IMR-90 (cell line): ENCODE measurements around the gene IDH3A. TPM values are rescaled to one million over a fixed set of nuclear protein-coding genes. Genes with fewer than 3 reads are reported as not detected.

Experiments used
- ATAC-seq: fragments of 200-7000 bp; cut with Tn5 transposase; 2 replicates; pipeline ENCODE4 v1.9.1; 2020; ENCODE audit warnings: low read depth, mild to moderate bottlenecking, moderate library complexity
- BruUV-seq: library from RNA; stranded (reverse); fragments of 400-500 nt; replicated peaks from 2 replicates; lab custom pipeline; 2021; lab: Mats Ljungman, UMichigan
- CTCF ChIA-PET: fragments of 300-600 bp; formaldehyde crosslinking; extraction: SDS; loops from one replicate; lab custom pipeline; 2021; ENCODE audit warnings: antibody characterized with exemption; lab: Yijun Ruan, JAX
- POLR2A ChIA-PET: fragments of 300-600 bp; sonication (Branson Sonifier 250); formaldehyde crosslinking; loops from one replicate; lab custom pipeline; 2022; ENCODE audit warnings: antibody characterized with exemption; ENCODE audit not compliant: unreplicated experiment; lab: Charles Lee
- DNase-seq: peaks from one replicate; pipeline ENCODE4 v3.0.0; 2013
- H2AFZ ChIP-seq: replicated peaks from 2 replicates; pipeline ENCODE3; 2013; ENCODE audit warnings: low read length, mild to moderate bottlenecking; ENCODE audit not compliant: poor library complexity
- H2AK5ac ChIP-seq: 2 replicates; pipeline ENCODE4 v1.6.1; 2013; ENCODE audit warnings: low read depth, low read length, inconsistent platforms
- H2AK9ac ChIP-seq: replicated peaks from 2 replicates; pipeline ENCODE3; 2013; ENCODE audit warnings: mild to moderate bottlenecking, low read depth, low read length, moderate library complexity; ENCODE audit not compliant: poor library complexity
- H2BK120ac ChIP-seq: 2 replicates; pipeline ENCODE4 v1.6.1; 2013; ENCODE audit warnings: low read depth, low read length, inconsistent platforms
- H2BK15ac ChIP-seq: 3 replicates; pipeline ENCODE4 v1.6.1; 2013; ENCODE audit warnings: low read depth, low read length, inconsistent platforms
- H2BK20ac ChIP-seq: 2 replicates; pipeline ENCODE4 v1.6.1; 2013; ENCODE audit warnings: low read depth, mild to moderate bottlenecking, inconsistent platforms, low read length, moderate library complexity
- H2BK5ac ChIP-seq: 2 replicates; pipeline ENCODE4 v1.6.1; 2013; ENCODE audit warnings: mild to moderate bottlenecking, low read depth, low read length, inconsistent platforms; ENCODE audit not compliant: poor library complexity, severe bottlenecking
- H3K14ac ChIP-seq: replicated peaks from 2 replicates; pipeline ENCODE4 v1.6.1; 2013; ENCODE audit warnings: low read depth, low read length, inconsistent platforms
- H3K18ac ChIP-seq: 2 replicates; pipeline ENCODE4 v1.6.1; 2013; ENCODE audit warnings: low read depth, low read length, control low read depth
- H3K23ac ChIP-seq: 2 replicates; pipeline ENCODE4 v1.6.1; 2013; ENCODE audit warnings: low read depth, low read length, inconsistent platforms
- H3K27ac ChIP-seq: 2 replicates; pipeline ENCODE4 v1.5.1; 2013; ENCODE audit warnings: mild to moderate bottlenecking, control low read depth, low read length; ENCODE audit not compliant: insufficient read depth
- H3K27me3 ChIP-seq: 2 replicates; pipeline ENCODE4 v1.6.1; 2013; ENCODE audit warnings: low read length; ENCODE audit not compliant: control insufficient read depth, insufficient read depth
- H3K36me3 ChIP-seq: 2 replicates; pipeline ENCODE4 v1.6.1; 2013; ENCODE audit warnings: low read length, mixed read lengths; ENCODE audit not compliant: control insufficient read depth, insufficient read depth
- H3K4ac ChIP-seq: 2 replicates; pipeline ENCODE4 v1.6.1; 2013; ENCODE audit warnings: low read depth, low read length, inconsistent platforms
- H3K4me1 ChIP-seq: 2 replicates; pipeline ENCODE4 v1.6.1; 2013; ENCODE audit warnings: low read length, mixed read lengths; ENCODE audit not compliant: control insufficient read depth, insufficient read depth
- H3K4me2 ChIP-seq: 2 replicates; pipeline ENCODE4 v1.6.1; 2013; ENCODE audit warnings: low read depth, mild to moderate bottlenecking, control low read depth, low read length, moderate library complexity
- H3K4me3 ChIP-seq: 2 replicates; pipeline ENCODE4 v1.5.1; 2013; ENCODE audit warnings: low read depth, mild to moderate bottlenecking, control low read depth, low read length, moderate library complexity; ENCODE audit not compliant: insufficient read depth
- H3K56ac ChIP-seq: 2 replicates; pipeline ENCODE4 v1.6.1; 2013; ENCODE audit warnings: low read length, inconsistent platforms; ENCODE audit not compliant: insufficient read depth; ENCODE audit errors: extremely low read depth
- H3K79me1 ChIP-seq, 2 experiments: 2 replicates each; pipeline ENCODE4 v1.6.1; 2013; ENCODE audit warnings: low read length in 2 of 2, inconsistent platforms in 1 of 2, low read depth in 1 of 2
- H3K9ac ChIP-seq: 2 replicates; pipeline ENCODE4 v1.6.1; 2013; ENCODE audit warnings: low read depth, low read length, control low read depth
- H3K9me1 ChIP-seq: 2 replicates; pipeline ENCODE4 v1.6.1; 2013; ENCODE audit warnings: low read length, inconsistent platforms; ENCODE audit not compliant: insufficient read depth
- H3K9me3 ChIP-seq: 2 replicates; pipeline ENCODE4 v1.6.1; 2013; ENCODE audit warnings: low read length; ENCODE audit not compliant: control insufficient read depth, insufficient read depth
- H4K20me1 ChIP-seq: 2 replicates; pipeline ENCODE4 v1.6.1; 2013; ENCODE audit warnings: low read length, inconsistent platforms; ENCODE audit not compliant: insufficient read depth
- H4K5ac ChIP-seq: 2 replicates; pipeline ENCODE4 v1.6.1; 2013; ENCODE audit warnings: mild to moderate bottlenecking, low read depth, low read length, control low read depth
- H4K8ac ChIP-seq, 2 experiments: 2 replicates each; pipeline ENCODE4 v1.6.1; 2013; ENCODE audit warnings: low read depth in 2 of 2, low read length in 2 of 2, control low read depth in 1 of 2, inconsistent platforms in 1 of 2
- H4K91ac ChIP-seq: 2 replicates; pipeline ENCODE4 v1.6.1; 2013; ENCODE audit warnings: low read depth, low read length, inconsistent platforms; ENCODE audit not compliant: insufficient read depth
- BHLHE40 ChIP-seq: fragments of 150-350 bp; IDR thresholded peaks from 2 replicates; pipeline ENCODE4 v1.6.1; 2016; ENCODE audit warnings: mild to moderate bottlenecking, low read depth, low read length
- CEBPB ChIP-seq: IDR thresholded peaks from 2 replicates; pipeline ENCODE4 v1.6.1; 2012; ENCODE audit warnings: low read depth, low read length, improper control_type of control experiment
- CHD1 ChIP-seq: IDR thresholded peaks from 2 replicates; pipeline ENCODE4 v1.6.1; 2012; ENCODE audit warnings: low read depth, low read length, improper control_type of control experiment
- CTCF ChIP-seq: conservative IDR thresholded peaks from 2 replicates; pipeline ENCODE4 v1.5.1; 2012; ENCODE audit warnings: mild to moderate bottlenecking, low read depth, low read length, improper control_type of control experiment
- ELK1 ChIP-seq: fragments of 150-350 bp; IDR thresholded peaks from 2 replicates; pipeline ENCODE4 v1.6.1; 2016; ENCODE audit warnings: low read depth, mild to moderate bottlenecking, low read length, moderate library complexity, borderline replicate concordance
- FOS ChIP-seq: fragments of 150-350 bp; IDR thresholded peaks from 2 replicates; pipeline ENCODE4 v1.6.1; 2016; ENCODE audit warnings: low read depth, low read length
- MAFK ChIP-seq: IDR thresholded peaks from 2 replicates; pipeline ENCODE4 v1.6.1; 2012; ENCODE audit warnings: low read depth, low read length, improper control_type of control experiment
- MAZ ChIP-seq: IDR thresholded peaks from 2 replicates; pipeline ENCODE4 v1.6.1; 2012; ENCODE audit warnings: low read depth, mild to moderate bottlenecking, low read length, improper control_type of control experiment, moderate library complexity, borderline replicate concordance
- MXI1 ChIP-seq: IDR thresholded peaks from 2 replicates; pipeline ENCODE4 v1.6.1; 2012; ENCODE audit warnings: low read depth, mild to moderate bottlenecking, low read length, moderate library complexity, borderline replicate concordance
- NFE2L2 ChIP-seq: fragments of 150-350 bp; IDR thresholded peaks from 2 replicates; pipeline ENCODE4 v1.6.1; 2016; ENCODE audit warnings: low read depth, mild to moderate bottlenecking, low read length
- POLR2A ChIP-seq: IDR thresholded peaks from 2 replicates; pipeline ENCODE4 v1.6.1; 2012; ENCODE audit warnings: mild to moderate bottlenecking, low read depth, low read length
- RAD21 ChIP-seq: IDR thresholded peaks from 2 replicates; pipeline ENCODE4 v1.6.1; 2012; ENCODE audit warnings: low read length, improper control_type of control experiment
- RFX5 ChIP-seq: IDR thresholded peaks from 2 replicates; pipeline ENCODE4 v1.8.0; 2012; ENCODE audit warnings: low read depth, mild to moderate bottlenecking, low read length, moderate library complexity
- SMC3 ChIP-seq: fragments of 150-350 bp; IDR thresholded peaks from 2 replicates; pipeline ENCODE4 v1.6.1; 2016; ENCODE audit warnings: low read depth, mild to moderate bottlenecking, antibody characterized with exemption, low read length, moderate library complexity
- USF2 ChIP-seq: fragments of 150-350 bp; IDR thresholded peaks from 2 replicates; pipeline ENCODE4 v1.6.1; 2017; ENCODE audit warnings: mild to moderate bottlenecking, antibody characterized with exemption, low read length, low read depth
- WGBS, 2 experiments: methylation state at CpG; one replicate each; pipeline versions ENCODE4 v1.1.5 to v1.1.7; 2013; ENCODE audit warnings: missing lambda C conversion rate in 2 of 2; ENCODE audit not compliant: insufficient read length in 1 of 2; ENCODE audit errors: extremely low coverage in 2 of 2; 5-methylcytosine and 5-hydroxymethylcytosine counted together
- dilution Hi-C: fragments of 300-500 bp; cut with HindIII; formaldehyde crosslinking; loops from one replicate; pipeline ENCODE4 v1.14.3; 2018; ENCODE audit warnings: low sequenced_read_pairs; ENCODE audit not compliant: unreplicated experiment
- in situ Hi-C: fragments of 300-500 bp; cut with MboI; formaldehyde crosslinking; loops from 3 replicates; pipeline ENCODE4 v1.14.3; 2019; ENCODE audit warnings: low sequenced_read_pairs, inconsistent platforms, mixed read lengths
- intact Hi-C: fragments of 100-400 bp; cut with micrococcal nuclease; formaldehyde crosslinking; loops from 2 replicates; pipeline ENCODE4 v1.10.0; 2022
- polyA plus RNA-seq, 3 experiments: library from polyadenylated mRNA; depleted of rRNA; stranded (reverse); fragments of >200 nt; gene quantifications; 2 replicates each; pipeline ENCODE4 v1.2.3, GENCODE V29; 2012; ENCODE audit warnings: low replicate concordance in 1 of 3
- total RNA-seq: library from RNA; depleted of rRNA; stranded (reverse); fragments of >200 nt; gene quantifications from 2 replicates; pipeline ENCODE4 v1.2.3, GENCODE V29; 2012

IDH3A gene
- total and polyA plus RNA-seq, 2 of the 4 experiments (the other 2 are of a cell fraction), result 34.5 to 47.7 TPM

GRCh38 chr15:78208887-78209645, 59.9 kb downstream of the IDH3A start:
- Histone ChIP-seq H3K4me1 (peaks cover 6% of the 10 kb centered on the region; the same call in 1 of the 2 replicates), H2AK9ac (no peak overlapping the region), H3K9me3 (no peaks in the 10 kb centered on the region), H2AFZ (peak overlapping the region; percentile 0), H2AK5ac (no peak overlapping the region), H3K27ac (no peak overlapping the region), H4K8ac (no peak overlapping the region), H2BK15ac (no peak overlapping the region), H2BK120ac (no peak overlapping the region), H2BK5ac (no peak overlapping the region), H3K4ac (no peak overlapping the region), H2BK20ac (no peak overlapping the region), H3K14ac (no peak overlapping the region), H4K5ac (no peak overlapping the region), H3K56ac (no peak overlapping the region), H3K4me2 (no peak overlapping the region), H3K27me3 (peaks cover 5% of the 10 kb centered on the region; the same call in 1 of the 2 replicates), H4K91ac (no peak overlapping the region), H3K9ac (no peak overlapping the region), H3K36me3 (no peaks in the 10 kb centered on the region), H3K9me1 (peaks cover 3% of the 10 kb centered on the region; the same call in 1 of the 2 replicates), H3K4me3 (no peak overlapping the region), H4K20me1 (no peaks in the 10 kb centered on the region), H3K79me1 (no peaks in the 10 kb centered on the region), H3K23ac (no peak overlapping the region), H3K18ac (no peak overlapping the region)
- no peak for TF ChIP-seq MAZ
- no peak for TF ChIP-seq POLR2A
- no peak for TF ChIP-seq BHLHE40
- TF ChIP-seq SMC3, result no peak
- TF ChIP-seq RAD21, result no peak
- no peak for TF ChIP-seq RFX5
- no peak for TF ChIP-seq MAFK
- no peak for TF ChIP-seq MXI1
- TF ChIP-seq NFE2L2, result no peak
- no peak for TF ChIP-seq FOS
- TF ChIP-seq CHD1, result no peak
- no peak for TF ChIP-seq USF2
- no peak for TF ChIP-seq ELK1
- TF ChIP-seq CEBPB, result no peak
- TF ChIP-seq CTCF, result no peak
- ChIA-PET POLR2A (no interaction called here), CTCF (interaction anchor here (0.6 kb wide), 1 partner anchor 96 kb away, joined by 4 read pairs; no protein-coding TSS in a partner anchor)
- in situ Hi-C loops (no loop called here), dilution Hi-C loops (no loop called here), intact Hi-C loops (no loop called here)
- ATAC-seq, result no peak
- BruUV-seq, result no TSS peak
- 91% methylated on average over 14 of the region's 20 CpGs; no CpG with 5 or more reads in 1 of the 2 experiments for WGBS, 2 experiments
- DNase-seq, result no peak
